Stimulated activated CD8-positive, alpha-beta memory T cell treated with anti-CD3 and anti-CD28 coated beads, Interleukin-7, amount 100 ng/mL, for 24 hours (primary cell): ENCODE measurements around the gene PRKN.

Experiments
- DNase-seq: peaks from one replicate; pipeline ENCODE4 v3.0.0-alpha.2; 2020; ENCODE audit warnings: low read depth

The PRKN gene

DNA sequence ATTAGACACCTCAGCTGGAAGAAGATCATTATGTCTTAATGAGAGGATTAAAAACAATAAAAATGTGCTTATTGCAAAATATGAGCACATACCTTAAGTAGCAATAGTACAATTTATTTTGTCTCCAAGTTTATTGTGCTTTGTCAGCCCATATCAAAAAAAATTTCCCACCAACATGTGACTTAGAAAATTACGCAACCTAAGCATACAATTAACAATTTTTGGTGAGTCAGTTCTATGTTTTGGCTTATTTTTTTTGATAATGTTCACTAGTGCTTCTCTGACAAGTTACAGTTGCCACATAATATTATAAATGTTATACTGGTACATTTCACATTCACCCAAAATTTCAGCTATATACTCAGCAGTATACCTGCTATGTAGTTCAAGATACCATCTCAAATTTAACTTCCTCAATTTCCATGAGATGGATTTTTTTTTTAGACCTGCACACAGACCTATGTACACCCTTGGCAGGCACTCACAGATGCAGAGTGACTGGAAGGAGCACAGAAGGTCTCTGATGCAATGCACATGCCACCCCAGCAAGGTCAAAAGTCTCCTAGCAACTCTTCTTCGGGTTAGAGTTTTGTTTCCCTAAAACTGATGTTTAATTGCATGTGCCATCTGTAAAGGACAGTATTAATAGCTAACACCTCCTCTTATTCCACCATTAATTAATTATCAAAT lies 112.4 kb downstream of the PRKN start:
- DNase-seq = no peak

DNA sequence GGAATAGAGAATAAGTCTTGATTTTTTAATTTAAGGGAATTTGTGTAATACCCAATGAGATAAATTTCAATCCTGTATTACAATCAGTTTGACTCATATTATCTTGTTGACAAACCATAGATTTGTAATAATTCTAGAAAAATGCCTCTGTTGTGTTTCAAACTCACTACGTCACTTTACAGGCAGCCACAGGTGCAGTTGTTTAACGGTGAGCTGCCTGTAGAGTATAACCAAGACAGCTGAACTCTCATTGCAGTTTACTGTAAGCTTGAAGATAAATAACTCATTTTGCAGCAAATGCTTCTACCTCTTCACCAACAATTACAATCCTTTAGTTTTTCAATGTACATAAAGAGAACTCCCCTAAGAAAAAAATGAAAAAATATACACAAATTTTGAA lies 114.3 kb downstream of the PRKN start:
- no peak for DNase-seq

DNA sequence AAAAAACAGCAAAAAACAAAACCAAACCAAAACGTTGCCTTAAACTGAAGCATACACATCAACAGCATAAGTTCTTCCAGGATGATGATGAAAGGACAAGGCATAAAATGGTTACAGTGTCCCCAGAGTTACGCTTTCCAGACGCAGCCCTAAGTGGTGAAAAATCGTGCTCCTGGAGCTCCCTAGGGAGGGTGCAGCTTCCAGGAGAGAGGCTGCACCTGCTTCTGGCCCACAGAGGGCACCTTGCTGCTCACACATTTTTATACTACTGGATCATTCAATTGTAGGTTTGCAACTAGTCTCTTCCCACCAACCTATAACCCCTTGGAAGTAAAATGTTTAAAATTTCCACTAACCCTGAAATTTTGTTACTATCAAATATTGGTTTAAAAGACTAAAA lies 115.0 kb downstream of the PRKN start:
- no peak for DNase-seq

- DNase-seq = no peak
These were observed 117.2 kb downstream of the PRKN start for GRCh38 chr6:162610351-162610750.

GRCh38 chr6:162605881-162606280 lies 121.7 kb downstream of the PRKN start:
- no peak for DNase-seq

- no peak for DNase-seq
These were observed 124.1 kb downstream of the PRKN start for GRCh38 chr6:162603231-162604015.

GRCh38 chr6:162602759-162603158 lies 124.8 kb downstream of the PRKN start:
- no peak for DNase-seq

GRCh38 chr6:162596676-162597075 lies 130.9 kb downstream of the PRKN start:
- no peak for DNase-seq

GRCh38 chr6:162591517-162591916 lies 136.0 kb downstream of the PRKN start:
- no peak for DNase-seq

DNA sequence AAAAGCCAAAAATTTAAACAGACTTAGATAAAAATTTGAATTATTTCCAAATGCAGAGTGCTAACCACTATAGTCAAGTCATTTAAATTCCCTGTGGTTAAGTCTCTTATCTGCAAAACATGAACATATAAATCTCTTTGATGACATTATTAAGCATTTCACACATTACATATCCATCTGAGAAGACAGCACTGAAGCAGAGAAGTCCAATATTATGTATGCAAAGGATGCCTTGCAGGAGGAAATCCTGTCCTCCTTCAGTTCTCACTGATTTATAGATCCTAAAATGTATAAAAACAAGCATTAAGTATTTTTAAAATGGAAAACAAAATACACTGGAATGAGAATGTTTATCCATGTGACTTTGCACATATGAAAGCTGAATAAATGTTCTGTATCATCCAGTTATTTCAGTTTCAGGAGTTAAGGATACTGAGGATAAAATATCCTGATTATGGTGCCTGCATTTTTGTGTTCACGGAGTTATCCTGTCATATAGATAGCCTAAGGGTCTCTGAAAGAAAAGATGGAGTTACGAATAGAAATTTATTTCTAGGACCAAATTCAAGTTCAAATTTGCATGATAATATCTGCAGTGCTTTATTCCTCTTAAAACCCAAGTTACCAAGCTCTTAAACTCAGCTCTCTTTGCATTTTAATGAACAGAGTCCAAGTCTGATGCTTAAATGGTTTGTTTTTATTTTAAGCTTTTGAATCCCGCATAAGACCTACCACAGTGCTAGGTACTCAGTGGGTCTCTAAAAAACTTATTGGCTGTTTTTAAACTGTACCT lies 145.4 kb downstream of the PRKN start:
- no peak for DNase-seq

DNA sequence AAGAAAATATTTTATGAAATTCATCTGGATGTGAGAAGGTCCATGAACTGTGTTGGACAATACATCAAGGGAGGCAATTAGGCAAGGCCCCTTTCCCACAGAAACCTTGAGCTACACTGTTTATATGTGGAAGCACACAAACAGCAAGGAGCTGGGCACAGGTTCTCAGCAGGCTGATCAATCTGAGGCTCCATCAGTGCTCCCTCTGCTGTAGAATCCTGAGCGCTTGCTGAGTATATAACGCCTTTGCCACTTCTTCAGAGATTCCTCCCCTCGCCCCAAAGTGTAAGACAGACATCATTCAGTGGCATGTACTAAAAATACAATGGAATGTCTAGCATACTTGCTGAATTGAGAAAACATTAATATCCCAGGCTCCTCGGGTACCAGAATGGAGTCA lies 146.9 kb downstream of the PRKN start:
- no peak for DNase-seq

- no peak for DNase-seq
These were observed 151.6 kb downstream of the PRKN start for GRCh38 chr6:162576016-162576415.

GRCh38 chr6:162572240-162572639 lies 155.3 kb downstream of the PRKN start:
- no peak for DNase-seq

DNA sequence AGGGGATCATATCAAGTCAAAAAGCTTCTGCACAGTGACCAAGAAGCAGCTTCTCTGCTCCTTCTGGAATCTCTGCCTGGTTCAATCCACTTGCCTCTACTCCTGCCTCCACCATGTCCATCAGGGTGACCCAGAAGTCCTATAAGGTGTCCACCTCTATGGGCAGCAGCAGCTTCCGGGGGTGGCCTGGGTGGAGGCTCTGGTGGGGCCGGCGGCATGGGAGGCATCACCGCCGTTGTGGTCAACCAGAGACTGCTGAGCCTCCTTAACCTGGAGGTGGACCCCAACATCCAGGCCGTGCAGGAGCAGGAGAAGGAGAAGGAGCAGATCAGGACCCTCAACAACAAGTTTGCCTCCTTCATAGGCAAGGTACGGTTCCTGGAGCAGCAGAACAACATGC lies 159.3 kb downstream of the PRKN start:
- DNase-seq = no peak

GRCh38 chr6:162562041-162562440 lies 165.5 kb downstream of the PRKN start:
- DNase-seq = no peak

- DNase-seq = no peak
These were observed 166.7 kb downstream of the PRKN start for GRCh38 chr6:162560891-162561290.

GRCh38 chr6:162554531-162554930 lies 173.0 kb downstream of the PRKN start:
- DNase-seq = no peak

GRCh38 chr6:162546905-162547304 lies 180.7 kb downstream of the PRKN start:
- DNase-seq = no peak

DNA sequence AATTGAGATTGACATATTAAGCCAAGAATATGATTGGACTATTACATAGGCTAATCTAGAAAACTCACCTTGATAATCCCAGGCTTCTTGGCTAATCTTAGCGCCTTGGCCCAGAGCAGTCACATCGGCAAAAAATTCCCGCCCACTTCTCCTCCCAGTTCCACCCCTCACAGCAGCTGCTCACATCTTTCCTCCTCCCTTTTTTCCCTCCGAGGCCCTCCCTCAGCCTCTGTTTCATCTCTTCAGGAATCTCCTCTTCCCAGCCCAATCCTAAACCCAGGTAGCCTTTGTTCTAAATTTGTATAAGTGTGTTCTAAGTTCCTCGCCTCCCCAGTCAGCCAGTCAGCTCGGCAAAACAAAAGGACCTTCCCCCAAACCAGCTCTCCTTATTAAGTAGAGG lies 184.3 kb downstream of the PRKN start:
- DNase-seq = no peak

- no peak for DNase-seq
These were observed 186.5 kb downstream of the PRKN start for GRCh38 chr6:162541019-162541601.

DNA sequence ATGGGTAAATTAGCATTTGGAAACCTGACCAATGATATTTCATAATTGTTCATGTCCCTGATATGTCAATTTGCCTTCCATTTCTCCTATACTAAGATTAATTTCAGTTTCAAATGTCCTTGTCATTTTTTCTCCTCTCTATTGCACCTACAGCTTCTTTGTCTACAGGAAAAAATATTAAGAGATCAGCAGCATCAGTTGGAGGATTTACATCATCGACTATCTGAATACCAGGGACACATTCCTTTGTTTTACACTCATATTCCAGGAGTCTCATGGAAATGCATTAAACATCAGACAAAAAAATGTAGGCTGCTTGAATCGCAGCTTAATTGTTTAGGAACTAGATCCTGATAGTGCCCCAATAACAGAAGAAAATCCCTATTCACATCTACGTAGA lies 188.2 kb downstream of the PRKN start:
- no peak for DNase-seq

GRCh38 chr6:162538643-162539064 lies 188.9 kb downstream of the PRKN start:
- no peak for DNase-seq

- DNase-seq = no peak
These were observed 194.6 kb downstream of the PRKN start for GRCh38 chr6:162533009-162533400.
